ENCODE measurements around the gene TNNT3.

DNA sequence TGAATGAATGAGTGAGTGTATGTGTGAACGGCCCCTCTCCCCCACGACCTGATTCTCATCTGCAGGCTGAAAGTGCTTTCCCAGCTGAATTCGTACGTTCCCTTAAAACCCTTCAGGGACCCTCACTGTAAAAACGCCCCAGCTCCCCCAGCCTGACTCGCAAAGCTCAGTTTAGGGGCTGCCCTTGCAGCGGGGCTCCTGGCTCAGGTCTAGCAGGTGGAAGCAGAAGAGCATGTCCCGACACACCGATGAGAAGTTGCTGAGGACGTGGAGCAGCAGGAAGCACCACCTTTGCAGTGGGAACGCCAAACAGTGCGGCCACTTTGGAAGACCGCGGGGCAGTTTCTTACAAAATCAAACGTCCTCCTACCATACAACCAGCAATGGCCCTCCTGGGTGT, 24.1 kb downstream of the TNNT3 start:
- TF ChIP-seq, protein P1, sequence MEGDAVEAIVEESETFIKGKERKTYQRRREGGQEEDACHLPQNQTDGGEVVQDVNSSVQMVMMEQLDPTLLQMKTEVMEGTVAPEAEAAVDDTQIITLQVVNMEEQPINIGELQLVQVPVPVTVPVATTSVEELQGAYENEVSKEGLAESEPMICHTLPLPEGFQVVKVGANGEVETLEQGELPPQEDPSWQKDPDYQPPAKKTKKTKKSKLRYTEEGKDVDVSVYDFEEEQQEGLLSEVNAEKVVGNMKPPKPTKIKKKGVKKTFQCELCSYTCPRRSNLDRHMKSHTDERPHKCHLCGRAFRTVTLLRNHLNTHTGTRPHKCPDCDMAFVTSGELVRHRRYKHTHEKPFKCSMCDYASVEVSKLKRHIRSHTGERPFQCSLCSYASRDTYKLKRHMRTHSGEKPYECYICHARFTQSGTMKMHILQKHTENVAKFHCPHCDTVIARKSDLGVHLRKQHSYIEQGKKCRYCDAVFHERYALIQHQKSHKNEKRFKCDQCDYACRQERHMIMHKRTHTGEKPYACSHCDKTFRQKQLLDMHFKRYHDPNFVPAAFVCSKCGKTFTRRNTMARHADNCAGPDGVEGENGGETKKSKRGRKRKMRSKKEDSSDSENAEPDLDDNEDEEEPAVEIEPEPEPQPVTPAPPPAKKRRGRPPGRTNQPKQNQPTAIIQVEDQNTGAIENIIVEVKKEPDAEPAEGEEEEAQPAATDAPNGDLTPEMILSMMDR (IDR thresholded peaks at IDR 0.05; ENCODE audit: borderline replicate concordance, extremely low read depth, low read length, poor library complexity, severe bottlenecking) = no peak
- TF ChIP-seq EZH2 (IDR thresholded peaks at IDR 0.05; ENCODE audit: borderline replicate concordance, low read depth, low read length, severe bottlenecking) = no peak

Measured in DND-41 (cell line).